ENCODE data around the gene YWHAG.

The YWHAG gene

GRCh38 chr7:76333511-76334101 is 25.2 kb downstream of the YWHAG start:
- Histone ChIP-seq H3K79me2 (peaks cover 69% of the 10 kb centered on the region), H3K4me1 (peaks cover 3% of the 10 kb centered on the region), H3K9ac (no peak overlapping the region), H3K9me3 (ENCODE audit: control insufficient read depth, low read length) (no peaks in the 10 kb centered on the region), H2AFZ (no peak overlapping the region), H3K36me3 (ENCODE audit: control insufficient read depth, insufficient read depth, low read length) (no peaks in the 10 kb centered on the region), H3K27ac (no peak overlapping the region), H3K4me3 (ENCODE audit: low read depth, low read length) (no peak overlapping the region), H3K27me3 (ENCODE audit: control insufficient read depth, insufficient read depth, low read length) (no peaks in the 10 kb centered on the region), H3K4me2 (ENCODE audit: low read length) (no peak overlapping the region)
- TF ChIP-seq CTCF (IDR thresholded peaks at IDR 0.05) = no peak

- H3K4me1 ChIP-seq = peaks cover 2% of the 10 kb centered on the region
- no peaks in the 10 kb centered on the region for H3K36me3 ChIP-seq (ENCODE audit: control insufficient read depth, insufficient read depth, low read length)
- no peak overlapping the region for H3K4me2 ChIP-seq (ENCODE audit: low read length)
- H3K27ac ChIP-seq = no peak overlapping the region
- H2AFZ ChIP-seq = no peak overlapping the region
- no peaks in the 10 kb centered on the region for H3K27me3 ChIP-seq (ENCODE audit: control insufficient read depth, insufficient read depth, low read length)
- peaks cover 56% of the 10 kb centered on the region for H3K79me2 ChIP-seq
- no peak overlapping the region for H3K9ac ChIP-seq
- H3K9me3 ChIP-seq (ENCODE audit: control insufficient read depth, low read length) = no peaks in the 10 kb centered on the region
- TF ChIP-seq CTCF (IDR thresholded peaks at IDR 0.05) = no peak
- no peak overlapping the region for H3K4me3 ChIP-seq (ENCODE audit: low read depth, low read length)
Observed at GRCh38 chr7:76332078-76332477, 26.7 kb downstream of the YWHAG start.

- Histone ChIP-seq H3K9me3 (ENCODE audit: control insufficient read depth, low read length) (no peaks in the 10 kb centered on the region), H2AFZ (no peak overlapping the region), H3K36me3 (ENCODE audit: control insufficient read depth, insufficient read depth, low read length) (no peaks in the 10 kb centered on the region), H3K4me3 (ENCODE audit: low read depth, low read length) (no peak overlapping the region), H3K4me2 (ENCODE audit: low read length) (no peak overlapping the region), H3K4me1 (peaks cover 2% of the 10 kb centered on the region), H3K9ac (no peak overlapping the region), H3K79me2 (peaks cover 57% of the 10 kb centered on the region), H3K27ac (no peak overlapping the region), H3K27me3 (ENCODE audit: control insufficient read depth, insufficient read depth, low read length) (no peaks in the 10 kb centered on the region)
- TF ChIP-seq CTCF (IDR thresholded peaks at IDR 0.05) = no peak
Observed at GRCh38 chr7:76330673-76331072, 28.1 kb downstream of the YWHAG start.

- H3K9ac ChIP-seq = no peak overlapping the region
- H3K9me3 ChIP-seq (ENCODE audit: control insufficient read depth, low read length) = no peaks in the 10 kb centered on the region
- H3K4me2 ChIP-seq (ENCODE audit: low read length) = no peak overlapping the region
- no peak overlapping the region for H3K27ac ChIP-seq
- H3K4me1 ChIP-seq = peaks cover 2% of the 10 kb centered on the region
- no peaks in the 10 kb centered on the region for H3K27me3 ChIP-seq (ENCODE audit: control insufficient read depth, insufficient read depth, low read length)
- H3K79me2 ChIP-seq = peaks cover 57% of the 10 kb centered on the region
- H2AFZ ChIP-seq = no peak overlapping the region
- no peak overlapping the region for H3K4me3 ChIP-seq (ENCODE audit: low read depth, low read length)
- H3K36me3 ChIP-seq (ENCODE audit: control insufficient read depth, insufficient read depth, low read length) = no peaks in the 10 kb centered on the region
- no peak for TF ChIP-seq CTCF (IDR thresholded peaks at IDR 0.05)
Observed at GRCh38 chr7:76330261-76330660, 28.5 kb downstream of the YWHAG start.

GRCh38 chr7:76329479-76329878 is 29.3 kb downstream of the YWHAG start:
- no peak for TF ChIP-seq CTCF (IDR thresholded peaks at IDR 0.05)
- Histone ChIP-seq H3K36me3 (ENCODE audit: control insufficient read depth, insufficient read depth, low read length) (no peaks in the 10 kb centered on the region), H3K9me3 (ENCODE audit: control insufficient read depth, low read length) (no peaks in the 10 kb centered on the region), H3K4me1 (peaks cover 2% of the 10 kb centered on the region), H2AFZ (no peak overlapping the region), H3K27ac (no peak overlapping the region), H3K4me3 (ENCODE audit: low read depth, low read length) (no peak overlapping the region), H3K9ac (no peak overlapping the region), H3K79me2 (peaks cover 60% of the 10 kb centered on the region), H3K27me3 (ENCODE audit: control insufficient read depth, insufficient read depth, low read length) (no peaks in the 10 kb centered on the region), H3K4me2 (ENCODE audit: low read length) (no peak overlapping the region)
